K562 (cell line): ENCODE measurements around the gene PDE4D. TPM values are rescaled to one million over a fixed set of nuclear protein-coding genes. Genes with fewer than 3 reads are reported as not detected.

Experiments
- ATAC-seq: fragments of 200-7000 bp; cut with Tn5 transposase; 3 replicates; pipeline ENCODE4 v1.9.1; 2020; ENCODE audit warnings: moderate library complexity
- BruUV-seq: library from RNA; stranded (reverse); fragments of 400-500 nt; replicated peaks from 2 replicates; lab custom pipeline; 2021; lab: Mats Ljungman, UMichigan
- CTCF ChIA-PET: fragments of 300-600 bp; formaldehyde crosslinking; extraction: SDS; loops from one replicate; lab custom pipeline; 2021; ENCODE audit warnings: low intra/inter-chr PET ratio; lab: Yijun Ruan, JAX
- POLR2A ChIA-PET: fragments of 300-600, 350-650 bp; sonication (Branson Sonifier 250); formaldehyde crosslinking; extraction: SDS; loops from one replicate; lab custom pipeline; 2021; ENCODE audit warnings: antibody characterized with exemption, inconsistent platforms; lab: Yijun Ruan, JAX
- DNase-seq, 4 experiments: peaks; one replicate each; pipeline versions ENCODE4 v3.0.0 to v3.0.0-alpha.2; 2011 to 2018; ENCODE audit warnings: low spot score in 3 of 4, mixed read lengths in 3 of 4; ENCODE audit errors: extremely low read depth in 1 of 4
- FAIRE-seq: peaks from 2 replicates; lab custom pipeline; 2011; peaks lifted over from hg19 to GRCh38; lab: Jason Lieb, UNC
- H2AFZ ChIP-seq: 2 replicates; pipeline ENCODE4 v1.6.0; 2011; ENCODE audit warnings: low read depth, low read length, control low read depth, inconsistent platforms
- H3K27ac ChIP-seq: fragments of 200-600 bp; 3 replicates; pipeline ENCODE4 v1.8.0; 2011; ENCODE audit warnings: low read depth, mild to moderate bottlenecking, control low read depth, inconsistent platforms, low read length, moderate library complexity, mixed read lengths; ENCODE audit errors: extremely low read depth
- H3K27me3 ChIP-seq, 2 experiments: fragments of 300-600 bp in 1 of 2; 2 replicates in 1 of 2; 3 replicates in 1 of 2; pipeline versions ENCODE4 v1.6.0 to v1.8.0; 2011; ENCODE audit warnings: inconsistent platforms in 2 of 2, low read length in 2 of 2, mild to moderate bottlenecking in 1 of 2, mixed read lengths in 1 of 2, moderate library complexity in 1 of 2; ENCODE audit not compliant: control insufficient read depth in 2 of 2, insufficient read depth in 2 of 2
- H3K36me3 ChIP-seq: fragments of 300-600 bp; 3 replicates; pipeline ENCODE4 v1.8.0; 2011; ENCODE audit warnings: mild to moderate bottlenecking, low read length, inconsistent platforms; ENCODE audit not compliant: control insufficient read depth, insufficient read depth
- H3K4me1 ChIP-seq, 2 experiments: fragments of 200-600 bp in 1 of 2; replicated peaks in 1 of 2; 2 replicates in 1 of 2; 3 replicates in 1 of 2; pipeline versions ENCODE4 v1.5.1 to v1.8.0; 2011; ENCODE audit warnings: inconsistent platforms in 2 of 2, low read length in 2 of 2, mild to moderate bottlenecking in 1 of 2, mixed read lengths in 1 of 2, moderate library complexity in 1 of 2; ENCODE audit not compliant: control insufficient read depth in 2 of 2, insufficient read depth in 2 of 2
- H3K4me2 ChIP-seq: 2 replicates; pipeline ENCODE4 v1.6.1; 2011; ENCODE audit warnings: low read length, control low read depth, inconsistent platforms, mixed read lengths; ENCODE audit not compliant: insufficient read depth
- H3K4me3 ChIP-seq: fragments of 200-600 bp; sonication (generic), shearing (Covaris generic); 2 replicates; pipeline ENCODE4 v1.5.1; 2016; ENCODE audit warnings: control low read depth, inconsistent platforms
- H3K79me2 ChIP-seq: fragments of 200-600 bp; 3 replicates; pipeline ENCODE4 v1.8.0; 2011; ENCODE audit warnings: low read length, inconsistent platforms; ENCODE audit not compliant: control insufficient read depth, insufficient read depth
- H3K9ac ChIP-seq, 2 experiments: 2 replicates each; pipeline versions ENCODE4 v1.6.0 to v1.6.1; 2011; ENCODE audit warnings: low read depth in 2 of 2, low read length in 2 of 2, control low read depth in 1 of 2, inconsistent platforms in 1 of 2, mild to moderate bottlenecking in 1 of 2, mixed read lengths in 1 of 2; ENCODE audit not compliant: insufficient read depth in 1 of 2
- H3K9me1 ChIP-seq: one replicate; pipeline ENCODE4 v1.6.0; 2011; ENCODE audit warnings: inconsistent platforms, mild to moderate bottlenecking, low read length, moderate library complexity; ENCODE audit not compliant: control insufficient read depth, insufficient read depth
- H3K9me3 ChIP-seq: replicated peaks from 2 replicates; pipeline ENCODE4 v1.5.1; 2011; ENCODE audit warnings: low read depth, low read length, inconsistent platforms; ENCODE audit not compliant: control insufficient read depth, insufficient read depth
- H4K20me1 ChIP-seq: replicated peaks from 2 replicates; pipeline ENCODE4 v1.6.1; 2011; ENCODE audit warnings: low read length, inconsistent platforms, mixed read lengths; ENCODE audit not compliant: control insufficient read depth, insufficient read depth
- BMI1 ChIP-seq: fragments of 150-350 bp; IDR thresholded peaks from 2 replicates; pipeline ENCODE4 v1.6.1; 2014; ENCODE audit warnings: low read length
- ERF ChIP-seq: fragments of 450-650 bp; formaldehyde crosslinking; IDR thresholded peaks from 2 replicates; pipeline ENCODE4 v1.4.0; 2020; ENCODE audit warnings: mild to moderate bottlenecking, mixed read lengths
- L3MBTL2 ChIP-seq: fragments of 450-650 bp; IDR thresholded peaks from 2 replicates; pipeline ENCODE4 v1.6.1; 2016; ENCODE audit warnings: mild to moderate bottlenecking, moderate library complexity
- MEF2A ChIP-seq: IDR thresholded peaks from 2 replicates; pipeline ENCODE4 v1.6.1; 2011; ENCODE audit warnings: low read depth, mild to moderate bottlenecking, low read length, moderate library complexity; ENCODE audit not compliant: control insufficient read depth
- NCOR1 ChIP-seq: fragments of 450-650 bp; IDR thresholded peaks from 2 replicates; pipeline ENCODE4 v1.6.1; 2016; ENCODE audit warnings: mild to moderate bottlenecking, moderate library complexity
- RAD21 ChIP-seq, 2 experiments: fragments of 250-450 bp in 1 of 2; fragments of 450-650 bp in 1 of 2; sonication (Bioruptor Pico) in 1 of 2; formaldehyde crosslinking in 1 of 2; IDR thresholded peaks in 1 of 2; conservative IDR thresholded peaks in 1 of 2; 2 replicates each; pipeline versions ENCODE4 v1.4.0 to v1.8.0; 2020 to 2022; ENCODE audit warnings: mild to moderate bottlenecking in 2 of 2, moderate library complexity in 1 of 2
- SP2 ChIP-seq: IDR thresholded peaks from 2 replicates; pipeline ENCODE4 v1.6.1; 2011; ENCODE audit warnings: mild to moderate bottlenecking, low read depth, low read length, moderate library complexity; ENCODE audit not compliant: poor library complexity, severe bottlenecking; ENCODE audit errors: extremely low read depth
- ZNF707 ChIP-seq: fragments of 250-450 bp; sonication (Bioruptor Pico); conservative IDR thresholded peaks from 2 replicates; pipeline ENCODE4 v1.8.0; 2022; ENCODE audit warnings: inconsistent platforms, mild to moderate bottlenecking, moderate library complexity
- WGBS: fragments of 100-300 bp; shearing (Covaris generic); methylation state at CpG from one replicate; pipeline ENCODE4 v1.1.6; 2016; ENCODE audit warnings: low coverage, mixed read lengths; ENCODE audit not compliant: insufficient coverage; ENCODE audit errors: missing lambda C conversion rate; 5-methylcytosine and 5-hydroxymethylcytosine counted together
- in situ Hi-C: fragments of 300-500 bp; cut with MboI; formaldehyde crosslinking; loops from 4 replicates; pipeline ENCODE4 v1.15.0; 2018; ENCODE audit warnings: inconsistent platforms, mixed read lengths
- intact Hi-C: fragments of 100-400 bp; cut with micrococcal nuclease; formaldehyde crosslinking; loops from 2 replicates; pipeline ENCODE4 v1.14.2; 2022
- polyA plus RNA-seq, 8 experiments: library from polyadenylated mRNA; depleted of rRNA in 4 of 8; stranded (reverse) in 5 of 8; unstranded in 3 of 8; fragments of >200 nt; fragmentation: Nextera tagmentation in 2 of 8; fragmentation: Illumina TruSeq in 1 of 8; extraction: Ambion mirVana in 2 of 8; extraction: Trizol in 1 of 8; gene quantifications; 2 replicates each; pipeline versions ENCODE4 v1.2.1 to v1.2.3, GENCODE V29; 2011 to 2014; ENCODE audit warnings: inconsistent platforms in 1 of 8, missing spikeins in 1 of 8
- total RNA-seq, 7 experiments: library from RNA; depleted of rRNA in 6 of 7; stranded (reverse); fragments of >200 nt in 6 of 7; fragmentation: Illumina TruSeq in 2 of 7; extraction: Trizol in 2 of 7; gene quantifications; 2 replicates each; pipeline versions ENCODE4 v1.2.1 to v1.2.3, GENCODE V29; 2011 to 2021; ENCODE audit warnings: low replicate concordance in 1 of 7
- TF ChIP-seq, protein P1 (sequence below): conservative IDR thresholded peaks from 2 replicates; pipeline ENCODE4 v1.6.1; 2011; ENCODE audit warnings: low read depth, mild to moderate bottlenecking, low read length; ENCODE audit not compliant: control insufficient read depth
- TF ChIP-seq, protein P2 (sequence below): sonication (generic); formaldehyde crosslinking; IDR thresholded peaks from 2 replicates; pipeline ENCODE4 v1.8.1; 2023; ENCODE audit warnings: mild to moderate bottlenecking, missing genetic modification reagents
- TF ChIP-seq, protein P3 (sequence below): fragments of 250-450 bp; sonication (Bioruptor Pico); IDR thresholded peaks from 2 replicates; pipeline ENCODE4 v1.5.0; 2021
- TF ChIP-seq, protein P4 (sequence below): sonication (generic); formaldehyde crosslinking; IDR thresholded peaks from 2 replicates; pipeline ENCODE4 v1.8.1; 2023; ENCODE audit warnings: mild to moderate bottlenecking, missing genetic modification reagents

The PDE4D gene
- total and polyA plus RNA-seq, 9 of the 15 experiments (the other 6 are each of a cell fraction or from before 2014, with no cell fraction given): 0.04 to 0.46 (median 0.13) TPM

DNA sequence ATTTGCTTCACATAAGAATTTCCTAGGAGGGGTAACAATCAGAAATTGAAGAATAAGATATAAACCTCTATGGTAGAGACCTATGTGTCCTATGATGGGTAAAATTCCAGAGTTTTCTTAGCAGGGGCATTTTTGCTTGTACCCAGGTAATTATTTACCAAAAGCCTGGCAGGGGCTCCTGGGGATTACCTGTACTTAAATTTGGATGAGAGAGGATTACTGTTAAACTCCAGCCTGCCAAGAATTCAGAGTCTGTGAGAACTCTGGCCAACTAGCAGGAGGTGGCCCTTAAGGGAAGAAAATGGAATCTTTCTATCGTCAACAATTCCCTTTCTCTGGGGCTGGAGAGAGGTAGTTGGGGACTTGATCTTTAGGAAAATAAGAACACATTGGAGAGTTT lies 460.4 kb downstream of the PDE4D start:
- no peaks in the 10 kb centered on the region for H3K79me2 ChIP-seq
- TF ChIP-seq NCOR1: no peak
- TF ChIP-seq RAD21 (CRISPR knock-in tag; conservative IDR thresholded peaks at IDR 0.05 in 1 of 2, IDR thresholded peaks at IDR 0.05 in 1 of 2): no peak
- TF ChIP-seq, protein P1, sequence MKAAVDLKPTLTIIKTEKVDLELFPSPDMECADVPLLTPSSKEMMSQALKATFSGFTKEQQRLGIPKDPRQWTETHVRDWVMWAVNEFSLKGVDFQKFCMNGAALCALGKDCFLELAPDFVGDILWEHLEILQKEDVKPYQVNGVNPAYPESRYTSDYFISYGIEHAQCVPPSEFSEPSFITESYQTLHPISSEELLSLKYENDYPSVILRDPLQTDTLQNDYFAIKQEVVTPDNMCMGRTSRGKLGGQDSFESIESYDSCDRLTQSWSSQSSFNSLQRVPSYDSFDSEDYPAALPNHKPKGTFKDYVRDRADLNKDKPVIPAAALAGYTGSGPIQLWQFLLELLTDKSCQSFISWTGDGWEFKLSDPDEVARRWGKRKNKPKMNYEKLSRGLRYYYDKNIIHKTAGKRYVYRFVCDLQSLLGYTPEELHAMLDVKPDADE: no peak
- TF ChIP-seq, protein P2, sequence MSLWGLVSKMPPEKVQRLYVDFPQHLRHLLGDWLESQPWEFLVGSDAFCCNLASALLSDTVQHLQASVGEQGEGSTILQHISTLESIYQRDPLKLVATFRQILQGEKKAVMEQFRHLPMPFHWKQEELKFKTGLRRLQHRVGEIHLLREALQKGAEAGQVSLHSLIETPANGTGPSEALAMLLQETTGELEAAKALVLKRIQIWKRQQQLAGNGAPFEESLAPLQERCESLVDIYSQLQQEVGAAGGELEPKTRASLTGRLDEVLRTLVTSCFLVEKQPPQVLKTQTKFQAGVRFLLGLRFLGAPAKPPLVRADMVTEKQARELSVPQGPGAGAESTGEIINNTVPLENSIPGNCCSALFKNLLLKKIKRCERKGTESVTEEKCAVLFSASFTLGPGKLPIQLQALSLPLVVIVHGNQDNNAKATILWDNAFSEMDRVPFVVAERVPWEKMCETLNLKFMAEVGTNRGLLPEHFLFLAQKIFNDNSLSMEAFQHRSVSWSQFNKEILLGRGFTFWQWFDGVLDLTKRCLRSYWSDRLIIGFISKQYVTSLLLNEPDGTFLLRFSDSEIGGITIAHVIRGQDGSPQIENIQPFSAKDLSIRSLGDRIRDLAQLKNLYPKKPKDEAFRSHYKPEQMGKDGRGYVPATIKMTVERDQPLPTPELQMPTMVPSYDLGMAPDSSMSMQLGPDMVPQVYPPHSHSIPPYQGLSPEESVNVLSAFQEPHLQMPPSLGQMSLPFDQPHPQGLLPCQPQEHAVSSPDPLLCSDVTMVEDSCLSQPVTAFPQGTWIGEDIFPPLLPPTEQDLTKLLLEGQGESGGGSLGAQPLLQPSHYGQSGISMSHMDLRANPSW (CRISPR knock-in tag): no peak
- no peak for TF ChIP-seq L3MBTL2
- TF ChIP-seq, protein P3, sequence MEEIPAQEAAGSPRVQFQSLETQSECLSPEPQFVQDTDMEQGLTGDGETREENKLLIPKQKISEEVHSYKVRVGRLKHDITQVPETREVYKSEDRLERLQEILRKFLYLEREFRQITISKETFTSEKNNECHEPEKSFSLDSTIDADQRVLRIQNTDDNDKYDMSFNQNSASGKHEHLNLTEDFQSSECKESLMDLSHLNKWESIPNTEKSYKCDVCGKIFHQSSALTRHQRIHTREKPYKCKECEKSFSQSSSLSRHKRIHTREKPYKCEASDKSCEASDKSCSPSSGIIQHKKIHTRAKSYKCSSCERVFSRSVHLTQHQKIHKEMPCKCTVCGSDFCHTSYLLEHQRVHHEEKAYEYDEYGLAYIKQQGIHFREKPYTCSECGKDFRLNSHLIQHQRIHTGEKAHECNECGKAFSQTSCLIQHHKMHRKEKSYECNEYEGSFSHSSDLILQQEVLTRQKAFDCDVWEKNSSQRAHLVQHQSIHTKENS (CRISPR knock-in tag): no peak
- no peak for TF ChIP-seq MEF2A
- TF ChIP-seq, protein P4, sequence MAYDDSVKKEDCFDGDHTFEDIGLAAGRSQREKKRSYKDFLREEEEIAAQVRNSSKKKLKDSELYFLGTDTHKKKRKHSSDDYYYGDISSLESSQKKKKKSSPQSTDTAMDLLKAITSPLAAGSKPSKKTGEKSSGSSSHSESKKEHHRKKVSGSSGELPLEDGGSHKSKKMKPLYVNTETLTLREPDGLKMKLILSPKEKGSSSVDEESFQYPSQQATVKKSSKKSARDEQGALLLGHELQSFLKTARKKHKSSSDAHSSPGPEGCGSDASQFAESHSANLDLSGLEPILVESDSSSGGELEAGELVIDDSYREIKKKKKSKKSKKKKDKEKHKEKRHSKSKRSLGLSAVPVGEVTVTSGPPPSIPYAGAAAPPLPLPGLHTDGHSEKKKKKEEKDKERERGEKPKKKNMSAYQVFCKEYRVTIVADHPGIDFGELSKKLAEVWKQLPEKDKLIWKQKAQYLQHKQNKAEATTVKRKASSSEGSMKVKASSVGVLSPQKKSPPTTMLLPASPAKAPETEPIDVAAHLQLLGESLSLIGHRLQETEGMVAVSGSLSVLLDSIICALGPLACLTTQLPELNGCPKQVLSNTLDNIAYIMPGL (CRISPR knock-in tag): no peak
- TF ChIP-seq ERF (CRISPR knock-in tag): no peak
- no peak for TF ChIP-seq ZNF707 (CRISPR knock-in tag)
- TF ChIP-seq BMI1: no peak
- TF ChIP-seq SP2: no peak
- no TSS peak for BruUV-seq
- no peak overlapping the region for H3K4me2 ChIP-seq
- no peaks in the 10 kb centered on the region for H3K4me1 ChIP-seq
- H2AFZ ChIP-seq: no peak overlapping the region
- WGBS: 11% methylated on average over 1 of the region's 1 CpG
- no peaks in the 10 kb centered on the region for H4K20me1 ChIP-seq
- H3K9me1 ChIP-seq: no peaks in the 10 kb centered on the region
- ChIA-PET CTCF (no interaction called here), POLR2A (no interaction called here)
- H3K4me3 ChIP-seq: no peak overlapping the region
- no peak for DNase-seq
- H3K27me3 ChIP-seq: no peaks in the 10 kb centered on the region
- FAIRE-seq: no peak
- H3K9me3 ChIP-seq: no peaks in the 10 kb centered on the region
- H3K9ac ChIP-seq: no peak overlapping the region
- intact Hi-C loops (no loop called here), in situ Hi-C loops (no loop called here)
- H3K27ac ChIP-seq: no peak overlapping the region
- H3K36me3 ChIP-seq: no peaks in the 10 kb centered on the region
- no peak for ATAC-seq
